Left forelimb (tissue), 1 donor: ENCODE results near the gene NOTCH1.
"Not testable (repeated sequence)": the region's sequence is repeated elsewhere in the genome, so short reads cannot be mapped to it uniquely, and the experiment has no call there.

ENCODE experiments used
- DNase-seq: peaks from one replicate; pipeline ENCODE4 v3.0.0-alpha.2; 2018; ENCODE audit warnings: low spot score

The NOTCH1 gene

GRCh38 chr9:136545965-136546696, at the start of gene NOTCH1:
TSS of gene NOTCH1 (minus strand) at chr9:136546048. CDS start at chr9:136545786, 262 bp downstream.
- DNase-seq: peak; percentile 95

GRCh38 chr9:136594492-136594891, 48.6 kb upstream of the NOTCH1 start:
- DNase-seq: no peak

- DNase-seq: no peak
Observed at GRCh38 chr9:136593581-136593980, 47.7 kb upstream of the NOTCH1 start.

GRCh38 chr9:136592666-136593065, 46.8 kb upstream of the NOTCH1 start:
- DNase-seq: no peak

GRCh38 chr9:136590821-136591752, 45.2 kb upstream of the NOTCH1 start:
- no peak for DNase-seq

- no peak for DNase-seq
Observed at GRCh38 chr9:136589766-136590763, 44.2 kb upstream of the NOTCH1 start.

GRCh38 chr9:136588663-136589464, 43.0 kb upstream of the NOTCH1 start:
- DNase-seq: no peak

- DNase-seq: no peak
Observed at GRCh38 chr9:136587944-136588662, 42.3 kb upstream of the NOTCH1 start.

GRCh38 chr9:136587145-136587943, 41.5 kb upstream of the NOTCH1 start:
- peak; percentile 94 for DNase-seq

- DNase-seq: no peak
Observed at GRCh38 chr9:136586391-136586953, 40.6 kb upstream of the NOTCH1 start.

GRCh38 chr9:136585531-136586120, 39.8 kb upstream of the NOTCH1 start:
- no peak for DNase-seq

- no peak for DNase-seq
Observed at GRCh38 chr9:136584934-136585333, 39.1 kb upstream of the NOTCH1 start.

GRCh38 chr9:136584401-136584932, 38.6 kb upstream of the NOTCH1 start:
- no peak for DNase-seq

- no peak for DNase-seq
Observed at GRCh38 chr9:136582977-136583735, 37.3 kb upstream of the NOTCH1 start.

- DNase-seq: no peak
Observed at GRCh38 chr9:136581614-136582447, 36.0 kb upstream of the NOTCH1 start.

GRCh38 chr9:136579650-136580219, 33.9 kb upstream of the NOTCH1 start:
- not testable (repeated sequence) for DNase-seq
